Activated CD4-positive, alpha-beta T cell treated with anti-CD3 and anti-CD28 coated beads for 1 hour (primary cell): ENCODE results near the gene LAMA4.

Experiments
- DNase-seq: peaks from one replicate; pipeline ENCODE4 v3.0.0-alpha.2; 2020

Gene LAMA4

GRCh38 chr6:112253841-112254816 lies at the start of gene LAMA4:
LAMA4 (minus strand) TSS chr6:112254567; CDS start chr6:112254150, 417 bp downstream.
- no peak for DNase-seq

GRCh38 chr6:112302142-112302705 lies 47.9 kb upstream of the LAMA4 start:
- DNase-seq: no peak

GRCh38 chr6:112300896-112301295 lies 46.5 kb upstream of the LAMA4 start:
- no peak for DNase-seq

GRCh38 chr6:112298816-112299281 lies 44.5 kb upstream of the LAMA4 start:
- DNase-seq: no peak

GRCh38 chr6:112298021-112298745 lies 43.8 kb upstream of the LAMA4 start:
- no peak for DNase-seq

GRCh38 chr6:112296694-112297093 lies 42.3 kb upstream of the LAMA4 start:
- DNase-seq: no peak

- DNase-seq: no peak
Measured at GRCh38 chr6:112296122-112296521, 41.8 kb upstream of the LAMA4 start.

GRCh38 chr6:112291161-112291762 lies 36.9 kb upstream of the LAMA4 start:
- no peak for DNase-seq

GRCh38 chr6:112289038-112289566 lies 34.7 kb upstream of the LAMA4 start:
- DNase-seq: no peak

- DNase-seq: no peak
Measured at GRCh38 chr6:112288475-112288874, 34.1 kb upstream of the LAMA4 start.

GRCh38 chr6:112287577-112288225 lies 33.3 kb upstream of the LAMA4 start:
- DNase-seq: no peak

- DNase-seq: no peak
Measured at GRCh38 chr6:112286500-112287144, 32.3 kb upstream of the LAMA4 start.

- no peak for DNase-seq
Measured at GRCh38 chr6:112286010-112286409, 31.6 kb upstream of the LAMA4 start.

- DNase-seq: no peak
Measured at GRCh38 chr6:112284603-112285002, 30.2 kb upstream of the LAMA4 start.

- no peak for DNase-seq
Measured at GRCh38 chr6:112283621-112284020, 29.3 kb upstream of the LAMA4 start.

GRCh38 chr6:112281821-112282615 lies 27.7 kb upstream of the LAMA4 start:
- DNase-seq: no peak

- no peak for DNase-seq
Measured at GRCh38 chr6:112279031-112279935, 24.9 kb upstream of the LAMA4 start.

- no peak for DNase-seq
Measured at GRCh38 chr6:112275365-112275764, 21.0 kb upstream of the LAMA4 start.

- DNase-seq: no peak
Measured at GRCh38 chr6:112274774-112275173, 20.4 kb upstream of the LAMA4 start.

GRCh38 chr6:112272799-112273198 lies 18.4 kb upstream of the LAMA4 start:
- DNase-seq: no peak
